Epithelial cell of esophagus (primary cell): ENCODE measurements around the gene STAT6.

Source experiments
- DNase-seq: peaks from one replicate; pipeline ENCODE4 v3.0.0; 2010; ENCODE audit warnings: low read depth
- H3K4me3 ChIP-seq: 2 replicates; pipeline ENCODE4 v1.5.1; 2011; ENCODE audit warnings: mild to moderate bottlenecking, low read length, control low read depth
- TF ChIP-seq, protein P1 (sequence below): IDR thresholded peaks from 2 replicates; pipeline ENCODE4 v1.5.1; 2011; ENCODE audit warnings: low read depth, mild to moderate bottlenecking, low read length, control low read depth, inconsistent platforms; ENCODE audit not compliant: insufficient read depth; ENCODE audit errors: missing control alignments

STAT6 gene

DNA sequence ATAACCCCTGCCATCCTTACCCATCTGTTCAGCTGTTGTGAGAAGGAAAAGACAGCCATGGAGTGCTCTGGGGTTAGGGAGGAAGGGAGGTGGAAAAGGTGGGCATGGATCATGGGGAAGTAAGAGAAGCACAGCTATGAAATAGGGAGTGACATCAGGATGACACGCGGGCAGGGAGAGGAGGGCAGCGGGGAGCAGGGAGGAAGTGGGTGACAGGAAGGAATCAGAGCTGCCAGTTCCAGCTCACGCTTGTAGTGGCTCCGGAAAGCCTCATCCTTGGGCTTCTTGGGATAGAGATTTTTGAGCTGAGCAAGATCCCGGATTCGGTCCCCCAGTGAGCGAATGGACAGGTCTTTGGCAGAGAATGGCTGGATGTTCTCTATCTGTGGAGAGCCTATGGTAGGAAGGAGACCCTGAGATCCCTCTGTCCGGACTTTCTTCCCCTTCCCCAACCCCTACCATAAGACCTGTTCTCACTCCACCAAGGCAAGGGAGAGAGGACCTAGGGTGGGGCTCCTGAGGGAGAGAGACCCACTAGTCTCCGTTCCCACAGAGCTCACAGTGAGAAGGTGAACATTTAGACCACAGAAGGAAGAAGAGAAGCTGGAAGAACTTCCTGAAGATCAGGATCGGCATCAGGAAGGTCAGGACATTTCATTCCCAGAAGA, 12.0 kb downstream of the STAT6 start:
- peak; percentile 27 for DNase-seq
- TF ChIP-seq, protein P1, sequence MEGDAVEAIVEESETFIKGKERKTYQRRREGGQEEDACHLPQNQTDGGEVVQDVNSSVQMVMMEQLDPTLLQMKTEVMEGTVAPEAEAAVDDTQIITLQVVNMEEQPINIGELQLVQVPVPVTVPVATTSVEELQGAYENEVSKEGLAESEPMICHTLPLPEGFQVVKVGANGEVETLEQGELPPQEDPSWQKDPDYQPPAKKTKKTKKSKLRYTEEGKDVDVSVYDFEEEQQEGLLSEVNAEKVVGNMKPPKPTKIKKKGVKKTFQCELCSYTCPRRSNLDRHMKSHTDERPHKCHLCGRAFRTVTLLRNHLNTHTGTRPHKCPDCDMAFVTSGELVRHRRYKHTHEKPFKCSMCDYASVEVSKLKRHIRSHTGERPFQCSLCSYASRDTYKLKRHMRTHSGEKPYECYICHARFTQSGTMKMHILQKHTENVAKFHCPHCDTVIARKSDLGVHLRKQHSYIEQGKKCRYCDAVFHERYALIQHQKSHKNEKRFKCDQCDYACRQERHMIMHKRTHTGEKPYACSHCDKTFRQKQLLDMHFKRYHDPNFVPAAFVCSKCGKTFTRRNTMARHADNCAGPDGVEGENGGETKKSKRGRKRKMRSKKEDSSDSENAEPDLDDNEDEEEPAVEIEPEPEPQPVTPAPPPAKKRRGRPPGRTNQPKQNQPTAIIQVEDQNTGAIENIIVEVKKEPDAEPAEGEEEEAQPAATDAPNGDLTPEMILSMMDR = no peak
- no peak overlapping the region for H3K4me3 ChIP-seq

DNA sequence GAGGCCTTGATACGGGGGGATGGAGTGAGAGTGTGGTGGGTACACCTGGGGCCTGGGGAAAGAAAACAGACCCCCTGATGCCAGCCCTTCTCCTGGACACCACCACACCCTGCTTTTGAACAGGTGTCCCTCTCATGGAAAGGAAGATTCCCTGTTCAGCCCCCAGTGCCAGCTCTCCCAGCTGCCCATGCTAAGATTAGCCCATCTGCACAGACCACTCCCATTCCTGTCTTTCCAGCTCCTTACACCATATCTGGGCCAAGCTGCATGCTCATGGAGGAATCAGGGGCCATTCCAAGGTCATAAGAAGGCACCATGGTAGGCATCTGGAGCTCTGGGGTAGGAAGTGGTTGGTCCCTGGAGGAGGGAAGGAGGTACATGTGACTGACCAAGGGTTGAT, 12.6 kb downstream of the STAT6 start:
- DNase-seq = peak; percentile 27
- TF ChIP-seq, protein P1 = no peak
- H3K4me3 ChIP-seq = no peak overlapping the region

DNA sequence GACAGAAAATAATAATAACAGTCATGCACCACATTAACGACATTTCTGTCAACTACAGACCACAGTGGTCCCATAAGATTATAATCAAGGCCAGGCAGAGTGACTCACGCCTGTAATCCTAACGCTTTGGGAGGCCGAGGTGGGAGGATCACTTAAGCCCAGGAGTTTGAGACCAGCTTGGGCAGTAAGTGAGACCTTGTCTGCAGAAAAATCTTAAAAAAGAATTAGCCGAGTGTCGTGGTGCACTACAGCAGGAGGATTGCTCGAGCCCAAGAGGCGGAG, 13.7 kb downstream of the STAT6 start:
- no peak overlapping the region for H3K4me3 ChIP-seq
- TF ChIP-seq, protein P1 = no peak
- no peak for DNase-seq

DNA sequence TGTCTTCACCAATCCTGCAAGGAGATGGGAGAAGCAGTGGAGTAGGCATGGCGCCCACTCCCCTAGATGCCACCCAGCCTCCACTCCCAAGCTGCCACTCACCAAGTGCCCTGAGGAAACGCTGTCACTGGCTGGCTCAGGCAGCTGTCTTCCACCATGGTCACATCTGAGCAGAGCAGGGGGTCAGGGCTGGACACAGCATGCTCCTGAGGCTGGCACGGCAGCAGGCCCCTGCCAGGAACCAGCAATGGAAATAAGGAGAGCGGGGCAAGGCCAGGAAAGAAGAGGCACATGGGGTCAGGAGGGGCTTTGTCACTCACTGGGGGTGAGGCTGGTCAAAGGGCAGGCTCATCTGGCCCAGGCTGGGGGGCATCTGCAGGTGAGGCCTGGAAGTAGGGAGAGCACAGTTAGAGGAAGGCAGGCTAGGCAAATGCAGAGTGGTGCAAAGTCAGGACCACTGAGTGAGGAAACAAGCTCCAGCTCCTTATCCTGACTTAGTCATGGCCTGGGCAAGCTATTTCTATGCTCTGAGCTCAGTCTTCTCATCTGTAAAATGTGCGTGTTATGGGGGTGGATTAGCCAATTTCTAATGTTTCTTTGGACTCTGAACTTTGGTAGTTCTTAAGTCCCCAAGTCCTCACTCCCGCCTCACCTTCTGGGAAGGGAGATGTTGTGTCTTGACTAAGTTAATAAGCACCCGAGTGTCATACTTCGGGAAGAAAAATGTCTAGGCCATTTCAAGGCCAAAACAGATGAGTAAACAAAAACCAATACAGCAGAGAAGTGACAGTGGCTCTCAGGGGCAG, 14.2 kb downstream of the STAT6 start:
- TF ChIP-seq, protein P1 = no peak
- DNase-seq = no peak
- H3K4me3 ChIP-seq = no peak overlapping the region

DNA sequence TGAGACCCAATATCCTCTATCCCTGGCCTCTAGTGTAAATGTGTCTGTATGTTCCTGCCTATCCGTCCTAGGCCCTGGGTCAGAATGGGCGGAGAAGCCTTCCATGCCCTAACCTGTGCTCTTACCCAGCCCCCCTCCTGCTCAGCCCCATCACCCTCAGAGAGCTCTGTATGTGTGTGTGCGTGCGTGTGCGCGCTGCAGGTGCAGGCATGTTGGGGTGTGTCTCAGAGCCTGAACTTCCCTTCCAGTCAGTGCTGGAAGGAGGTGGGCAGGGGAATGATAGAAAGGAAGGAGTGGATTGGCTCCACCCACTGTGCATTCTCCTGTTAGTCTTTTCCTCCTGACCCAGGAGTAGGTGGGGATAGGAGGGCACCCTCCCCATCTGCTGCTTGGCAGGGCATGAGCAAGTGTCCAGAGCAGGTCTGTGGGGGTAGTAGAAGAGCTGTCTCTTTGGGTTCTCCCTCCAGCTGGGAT, 15.0 kb downstream of the STAT6 start:
- TF ChIP-seq, protein P1 = no peak
- DNase-seq = peak; percentile 99
- no peak overlapping the region for H3K4me3 ChIP-seq

DNA sequence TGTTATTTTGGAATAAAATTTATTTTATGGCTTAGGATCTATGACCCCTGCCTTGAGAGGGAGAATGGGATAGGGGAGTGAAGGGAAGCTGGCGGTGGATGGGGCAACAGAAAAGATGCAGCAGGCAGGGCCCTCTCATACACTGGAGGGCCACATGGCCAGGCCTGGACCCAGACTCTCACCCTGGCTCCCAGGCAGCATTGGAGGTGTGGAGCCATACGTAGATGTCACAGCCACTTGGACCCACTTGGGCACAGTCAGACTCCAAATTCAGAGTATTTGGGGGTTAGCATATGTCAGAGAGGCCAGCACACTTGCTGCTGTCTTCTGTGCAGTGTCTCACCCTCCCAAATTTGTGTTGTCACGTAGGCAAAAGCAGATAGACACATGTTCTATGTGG, 15.7 kb downstream of the STAT6 start:
- TF ChIP-seq, protein P1 = no peak
- DNase-seq = no peak
- no peak overlapping the region for H3K4me3 ChIP-seq
